GM12878 (cell line): ENCODE data around the gene NPHS1. TPM values are rescaled to one million over a fixed set of nuclear protein-coding genes. Genes with fewer than 3 reads are reported as not detected.

Experiments
- ATAC-seq: fragments of 200-7000 bp; cut with Tn5 transposase; 3 replicates; pipeline ENCODE4 v1.9.1; 2020; ENCODE audit warnings: mild to moderate bottlenecking, moderate library complexity
- BruUV-seq: library from RNA; stranded (reverse); fragments of 400-500 nt; replicated peaks from 2 replicates; lab custom pipeline; 2021; lab: Mats Ljungman, UMichigan
- CTCF ChIA-PET: fragments of 300-600 bp; sonication (Branson Sonifier 250); formaldehyde crosslinking; extraction: SDS; loops from one replicate; lab custom pipeline; 2021; ENCODE audit warnings: inconsistent platforms; lab: Yijun Ruan, JAX
- POLR2A ChIA-PET: fragments of 350-600 bp; formaldehyde crosslinking; extraction: SDS; loops from one replicate; lab custom pipeline; 2021; ENCODE audit warnings: inconsistent platforms; lab: Charles Lee
- RAD21 ChIA-PET: fragments of 300-600 bp; sonication (Branson Sonifier 250); formaldehyde crosslinking; loops from one replicate; lab custom pipeline; 2023; ENCODE audit warnings: antibody characterized with exemption; ENCODE audit not compliant: unreplicated experiment; lab: Charles Lee
- SMC1A ChIA-PET: fragments of 300-600 bp; sonication (Branson Sonifier 250); formaldehyde crosslinking; loops from one replicate; lab custom pipeline; 2023; ENCODE audit not compliant: unreplicated experiment, uncharacterized antibody; lab: Charles Lee
- DNase-seq: peaks from one replicate; pipeline ENCODE4 v3.0.0-alpha.2; 2011; ENCODE audit warnings: low read depth, low spot score
- FAIRE-seq: peaks from 3 replicates; lab custom pipeline; 2011; peaks lifted over from hg19 to GRCh38; lab: Jason Lieb, UNC
- H2AFZ ChIP-seq: 2 replicates; pipeline ENCODE4 v1.6.0; 2011; ENCODE audit warnings: low read depth, low read length, control low read depth; ENCODE audit not compliant: control insufficient read depth
- H3K27ac ChIP-seq: 2 replicates; pipeline ENCODE4 v1.5.1; 2011; ENCODE audit warnings: control low read depth; ENCODE audit not compliant: control insufficient read depth, insufficient read depth
- H3K27me3 ChIP-seq, 2 experiments: replicated peaks in 1 of 2; 2 replicates each; pipeline versions ENCODE4 v1.6.0 to v1.6.1; 2011; ENCODE audit warnings: low read length in 1 of 2; ENCODE audit not compliant: control insufficient read depth in 2 of 2, insufficient read depth in 2 of 2
- H3K36me3 ChIP-seq, 2 experiments: 2 replicates each; pipeline ENCODE4 v1.5.1; 2011; ENCODE audit warnings: low read length in 1 of 2; ENCODE audit not compliant: control insufficient read depth in 2 of 2, insufficient read depth in 2 of 2
- H3K4me1 ChIP-seq: 2 replicates; pipeline ENCODE4 v1.6.1; 2011; ENCODE audit warnings: mild to moderate bottlenecking, low read length, moderate library complexity, mixed read lengths; ENCODE audit not compliant: control insufficient read depth, insufficient read depth
- H3K4me2 ChIP-seq: 2 replicates; pipeline ENCODE4 v1.6.0; 2011; ENCODE audit warnings: control low read depth; ENCODE audit not compliant: control insufficient read depth, insufficient read depth
- H3K4me3 ChIP-seq: fragments of 200-600 bp; sonication (generic); 2 replicates; pipeline ENCODE4 v1.5.1; 2016
- H3K79me2 ChIP-seq: 2 replicates; pipeline ENCODE4 v1.6.0; 2011; ENCODE audit warnings: low read length; ENCODE audit not compliant: control insufficient read depth, insufficient read depth
- H3K9ac ChIP-seq: 2 replicates; pipeline ENCODE4 v1.8.0; 2011; ENCODE audit warnings: low read length, control low read depth, mixed read lengths; ENCODE audit not compliant: control insufficient read depth, insufficient read depth
- H3K9me3 ChIP-seq: replicated peaks from 3 replicates; pipeline ENCODE4 v1.5.1; 2011; ENCODE audit warnings: mild to moderate bottlenecking, low read length; ENCODE audit not compliant: control insufficient read depth, insufficient read depth
- H4K20me1 ChIP-seq: 2 replicates; pipeline ENCODE4 v1.6.0; 2011; ENCODE audit not compliant: control insufficient read depth, insufficient read depth
- BACH1 ChIP-seq: fragments of 450-650 bp; IDR thresholded peaks from 2 replicates; pipeline ENCODE4 v1.6.1; 2017; ENCODE audit warnings: mild to moderate bottlenecking, borderline replicate concordance
- BCLAF1 ChIP-seq: fragments of 450-650 bp; IDR thresholded peaks from 2 replicates; pipeline ENCODE4 v1.6.1; 2017; ENCODE audit warnings: antibody characterized with exemption, mild to moderate bottlenecking, moderate library complexity
- BHLHE40 ChIP-seq, 2 experiments: fragments of 450-650 bp in 1 of 2; IDR thresholded peaks; 2 replicates each; pipeline ENCODE4 v1.6.1; 2011 to 2017; ENCODE audit warnings: low read depth in 2 of 2, borderline replicate concordance in 1 of 2, improper control_type of control experiment in 1 of 2, low read length in 1 of 2, mild to moderate bottlenecking in 1 of 2
- CHD1 ChIP-seq: IDR thresholded peaks from 2 replicates; pipeline ENCODE4 v1.6.1; 2012; ENCODE audit warnings: low read depth, low read length, improper control_type of control experiment
- DPF2 ChIP-seq: fragments of 450-650 bp; IDR thresholded peaks from 2 replicates; pipeline ENCODE4 v1.6.1; 2017; ENCODE audit warnings: mild to moderate bottlenecking
- LARP7 ChIP-seq: fragments of 450-650 bp; IDR thresholded peaks from 2 replicates; pipeline ENCODE4 v1.6.1; 2017; ENCODE audit warnings: mild to moderate bottlenecking
- MAX ChIP-seq: IDR thresholded peaks from 2 replicates; pipeline ENCODE4 v1.6.1; 2012; ENCODE audit warnings: low read depth, low read length, improper control_type of control experiment
- MEF2A ChIP-seq: IDR thresholded peaks from 2 replicates; pipeline ENCODE4 v1.6.1; 2011; ENCODE audit warnings: low read depth, mild to moderate bottlenecking, low read length, moderate library complexity; ENCODE audit not compliant: insufficient read depth
- MTA2 ChIP-seq: fragments of 450-650 bp; IDR thresholded peaks from 2 replicates; pipeline ENCODE4 v1.6.1; 2016; ENCODE audit warnings: low read depth, mild to moderate bottlenecking, moderate library complexity
- MTA3 ChIP-seq: IDR thresholded peaks from 2 replicates; pipeline ENCODE4 v1.6.1; 2012; ENCODE audit warnings: low read length, inconsistent platforms, borderline replicate concordance
- MYB ChIP-seq: fragments of 150-350 bp; IDR thresholded peaks from 2 replicates; pipeline ENCODE4 v1.6.1; 2014; ENCODE audit warnings: mild to moderate bottlenecking, low read depth, low read length, borderline replicate concordance
- NRF1 ChIP-seq: conservative IDR thresholded peaks from 2 replicates; pipeline ENCODE4 v1.6.1; 2011; ENCODE audit warnings: mild to moderate bottlenecking, low read depth, low read length, improper control_type of control experiment
- POLR2AphosphoS2 ChIP-seq: IDR thresholded peaks from 2 replicates; pipeline ENCODE4 v1.6.1; 2011; ENCODE audit warnings: low read depth, mild to moderate bottlenecking, low read length, improper control_type of control experiment, moderate library complexity
- RAD21 ChIP-seq: IDR thresholded peaks from 2 replicates; pipeline ENCODE4 v1.6.1; 2011; ENCODE audit warnings: mild to moderate bottlenecking, low read depth, low read length, moderate library complexity; ENCODE audit not compliant: insufficient read depth
- SP1 ChIP-seq: IDR thresholded peaks from one replicate; pipeline ENCODE4 v1.6.1; 2011; ENCODE audit warnings: low read depth, low read length
- TCF3 ChIP-seq: IDR thresholded peaks from 2 replicates; pipeline ENCODE4 v1.6.1; 2012; ENCODE audit warnings: low read depth, mild to moderate bottlenecking, low read length, borderline replicate concordance; ENCODE audit not compliant: insufficient read depth
- YBX1 ChIP-seq: fragments of 450-650 bp; IDR thresholded peaks from 2 replicates; pipeline ENCODE4 v1.6.1; 2016; ENCODE audit warnings: antibody characterized with exemption
- WGBS: methylation state at CpG from one replicate; pipeline ENCODE4 v1.1.6; 2016; ENCODE audit warnings: low lambda C conversion rate; ENCODE audit not compliant: insufficient replicate concordance, insufficient coverage; ENCODE audit errors: missing lambda C conversion rate; 5-methylcytosine and 5-hydroxymethylcytosine counted together
- in situ Hi-C: fragments of 300-500 bp; cut with MboI; formaldehyde crosslinking; loops from 9 replicates; pipeline ENCODE4 v1.14.3; 2018; ENCODE audit warnings: mixed read lengths
- intact Hi-C: fragments of 100-400 bp; cut with micrococcal nuclease; formaldehyde crosslinking; loops from one replicate; pipeline ENCODE4 v1.14.2; 2022; ENCODE audit not compliant: unreplicated experiment
- polyA plus RNA-seq, 11 experiments: library from polyadenylated mRNA; depleted of rRNA in 4 of 11; unstranded in 6 of 11; stranded (reverse) in 5 of 11; fragments of >200 nt; fragmentation: Nextera tagmentation in 4 of 11; fragmentation: Illumina TruSeq in 1 of 11; extraction: Ambion mirVana in 4 of 11; extraction: Trizol in 1 of 11; gene quantifications; 1 replicate in 1 of 11; 2 replicates in 10 of 11; pipeline versions ENCODE4 v1.2.1 to v1.2.3, GENCODE V29; 2011 to 2016; ENCODE audit warnings: inconsistent platforms in 2 of 11, missing spikeins in 2 of 11, low read depth in 1 of 11
- total RNA-seq, 4 experiments: library from RNA; depleted of rRNA in 3 of 4; stranded (reverse); fragments of >200 nt in 3 of 4; fragmentation: Illumina TruSeq in 1 of 4; extraction: Trizol in 1 of 4; gene quantifications; 2 replicates each; pipeline versions ENCODE4 v1.2.1 to v1.2.3, GENCODE V29; 2013 to 2021

NPHS1 gene
- total and polyA plus RNA-seq, 10 of the 15 experiments (the other 5 are each of a cell fraction or from before 2014, with no cell fraction given): not detected

GRCh38 chr19:35787227-35787799 lies 65.0 kb downstream of the NPHS1 start:
- intact Hi-C loops (no loop called here), in situ Hi-C loops (no loop called here)
- Histone ChIP-seq H3K27ac (no peak overlapping the region), H3K4me3 (no peak overlapping the region), H3K4me1 (no peaks in the 10 kb centered on the region), H3K27me3 (no peaks in the 10 kb centered on the region), H3K4me2 (no peak overlapping the region), H2AFZ (no peak overlapping the region), H3K36me3 (no peaks in the 10 kb centered on the region), H3K9me3 (no peaks in the 10 kb centered on the region), H3K79me2 (no peaks in the 10 kb centered on the region), H4K20me1 (no peaks in the 10 kb centered on the region), H3K9ac (no peak overlapping the region)
- no peak for DNase-seq
- CTCF ChIA-PET: interaction anchor here (3.1 kb wide), 1 partner anchor 93 kb away, joined by 12 read pairs; no protein-coding TSS in a partner anchor
- RAD21 ChIA-PET: interaction anchor here (0.6 kb wide), 1 partner anchor 96 kb away, joined by 4 read pairs; no protein-coding TSS in a partner anchor
- WGBS: 64% methylated on average over 11 of the region's 15 CpGs
- TF ChIP-seq NRF1: no peak
- TF ChIP-seq MTA3: no peak
- TF ChIP-seq BCLAF1: no peak
- TF ChIP-seq LARP7: no peak
- TF ChIP-seq MEF2A: no peak
- no peak for TF ChIP-seq RAD21
- TF ChIP-seq MTA2: no peak
- TF ChIP-seq POLR2AphosphoS2: no peak
- no peak for TF ChIP-seq MYB
- no peak for TF ChIP-seq BHLHE40 (IDR thresholded peaks at IDR 0.05; ENCODE audit: borderline replicate concordance in 1 of 2, low read depth in 2 of 2, low read length in 1 of 2)
- no peak for TF ChIP-seq SP1
- TF ChIP-seq DPF2: no peak
- TF ChIP-seq YBX1: no peak
- TF ChIP-seq MAX: no peak
- no peak for TF ChIP-seq BACH1
- no peak for TF ChIP-seq TCF3
- no peak for TF ChIP-seq CHD1
- no peak for ATAC-seq
- BruUV-seq: no TSS peak
- no peak for FAIRE-seq
- SMC1A ChIA-PET: no interaction called here
- POLR2A ChIA-PET: no interaction called here
